ENCODE measurements around the gene RPL26.
A peak's percentile ranks its signal among the peaks of the same experiment; 100 is the strongest.

RPL26 gene

GRCh38 chr17:8383143-8383822 is at the start of gene RPL26:
Gene RPL26, minus strand, starts transcription at chr17:8383193. Its CDS starts 883 bp downstream, at chr17:8382310.
- DNase-seq (ENCODE audit: low read depth) = peak; percentile 96

- DNase-seq (ENCODE audit: low read depth) = peak; percentile 33
Observed at GRCh38 chr17:8430966-8431365, 48.0 kb upstream of the RPL26 start.

GRCh38 chr17:8426802-8427201 is 43.8 kb upstream of the RPL26 start:
- no peak for DNase-seq (ENCODE audit: low read depth)

- DNase-seq (ENCODE audit: low read depth) = no peak
Observed at GRCh38 chr17:8426094-8426720, 43.2 kb upstream of the RPL26 start.

- no peak for DNase-seq (ENCODE audit: low read depth)
Observed at GRCh38 chr17:8421571-8421970, 38.6 kb upstream of the RPL26 start.

- DNase-seq (ENCODE audit: low read depth) = no peak
Observed at GRCh38 chr17:8420041-8420934, 37.3 kb upstream of the RPL26 start.

GRCh38 chr17:8419305-8419704 is 36.3 kb upstream of the RPL26 start:
- DNase-seq (ENCODE audit: low read depth) = no peak

- DNase-seq (ENCODE audit: low read depth) = no peak
Observed at GRCh38 chr17:8418471-8418870, 35.5 kb upstream of the RPL26 start.

GRCh38 chr17:8417806-8418205 is 34.8 kb upstream of the RPL26 start:
- no peak for DNase-seq (ENCODE audit: low read depth)

GRCh38 chr17:8413938-8414337 is 30.9 kb upstream of the RPL26 start:
- no peak for DNase-seq (ENCODE audit: low read depth)

- no peak for DNase-seq (ENCODE audit: low read depth)
Observed at GRCh38 chr17:8413328-8413727, 30.3 kb upstream of the RPL26 start.

- DNase-seq (ENCODE audit: low read depth) = no peak
Observed at GRCh38 chr17:8412089-8412488, 29.1 kb upstream of the RPL26 start.

GRCh38 chr17:8410883-8411238 is 27.9 kb upstream of the RPL26 start:
- DNase-seq (ENCODE audit: low read depth) = no peak

GRCh38 chr17:8409966-8410882 is 27.2 kb upstream of the RPL26 start:
- DNase-seq (ENCODE audit: low read depth) = peak; percentile 75

- no peak for DNase-seq (ENCODE audit: low read depth)
Observed at GRCh38 chr17:8408371-8408770, 25.4 kb upstream of the RPL26 start.

- no peak for DNase-seq (ENCODE audit: low read depth)
Observed at GRCh38 chr17:8406174-8406573, 23.2 kb upstream of the RPL26 start.

- DNase-seq (ENCODE audit: low read depth) = no peak
Observed at GRCh38 chr17:8405499-8406016, 22.6 kb upstream of the RPL26 start.

GRCh38 chr17:8402921-8403536 is 20.0 kb upstream of the RPL26 start:
- DNase-seq (ENCODE audit: low read depth) = no peak

GRCh38 chr17:8401107-8401506 is 18.1 kb upstream of the RPL26 start:
- no peak for DNase-seq (ENCODE audit: low read depth)

GRCh38 chr17:8398980-8399379 is 16.0 kb upstream of the RPL26 start:
- no peak for DNase-seq (ENCODE audit: low read depth)

- DNase-seq (ENCODE audit: low read depth) = no peak
Observed at GRCh38 chr17:8397636-8398035, 14.6 kb upstream of the RPL26 start, which contains the start of gene RNF222. Gene RNF222, minus strand, starts transcription at chr17:8397827. Its CDS starts 4,366 bp downstream, at chr17:8393461.
